Measurements from ENCODE around the gene RELT. TPM values are rescaled to one million over a fixed set of nuclear protein-coding genes. Genes with fewer than 3 reads are reported as not detected.

RELT gene
- total and polyA plus RNA-seq, 2 of the 13 experiments (the other 11 are each of a cell fraction or from before 2014, with no cell fraction given): 2.5 to 4.7 TPM

GRCh38 chr11:73376160-73376802, at the start of gene RELT (continued):
- TF ChIP-seq ZBED4 (CRISPR knock-in tag; IDR thresholded peaks at IDR 0.05; ENCODE audit: borderline replicate concordance) (no peak), GMEB2 (CRISPR knock-in tag; IDR thresholded peaks at IDR 0.05; ENCODE audit: low read depth) (peak; percentile 53; the same call in 1 of the 2 replicates), POLR2A (IDR thresholded peaks at IDR 0.05; ENCODE audit: insufficient read depth in 1 of 2, low read depth in 2 of 2, low read length in 2 of 2) (peak; percentile 91 to 96), HOMEZ (CRISPR knock-in tag; IDR thresholded peaks at IDR 0.05; ENCODE audit: low read depth) (peak; percentile 34; the same call in 1 of the 2 replicates), HES4 (CRISPR knock-in tag; IDR thresholded peaks at IDR 0.05; ENCODE audit: borderline replicate concordance) (peak; percentile 85; the same call in 1 of the 2 replicates), GFI1 (CRISPR knock-in tag; IDR thresholded peaks at IDR 0.05; ENCODE audit: borderline replicate concordance) (no peak), ARHGAP35 (CRISPR knock-in tag; IDR thresholded peaks at IDR 0.05; ENCODE audit: borderline replicate concordance) (0 out of 2 replicates have a peak, but pooled peaks have one; percentile 18), ZNF766 (CRISPR knock-in tag; IDR thresholded peaks at IDR 0.05; ENCODE audit: borderline replicate concordance) (peak; percentile 62; the same call in 1 of the 2 replicates), FOXP4 (CRISPR knock-in tag; IDR thresholded peaks at IDR 0.05) (no peak), JUND (CRISPR knock-in tag; IDR thresholded peaks at IDR 0.05) (no peak), ZFP62 (CRISPR knock-in tag; IDR thresholded peaks at IDR 0.05) (no peak), ASH2L (IDR thresholded peaks at IDR 0.05; ENCODE audit: insufficient read length, low read depth, low read length) (peak; percentile 53), ETV6 (CRISPR knock-in tag; conservative IDR thresholded peaks at IDR 0.05) (no peak), PRMT3 (CRISPR knock-in tag; IDR thresholded peaks at IDR 0.05; ENCODE audit: borderline replicate concordance, low read depth) (no peak), ZNF780A (CRISPR knock-in tag; IDR thresholded peaks at IDR 0.05) (0 out of 2 replicates have a peak, but pooled peaks have one; percentile 67), SIN3A (IDR thresholded peaks at IDR 0.05; ENCODE audit: borderline replicate concordance, low read depth, low read length) (peak; percentile 77; the same call in 1 of the 2 replicates), ZNF773 (CRISPR knock-in tag; IDR thresholded peaks at IDR 0.05; ENCODE audit: borderline replicate concordance) (peak; percentile 15; the same call in 1 of the 2 replicates), BORCS8-MEF2B (CRISPR knock-in tag; IDR thresholded peaks at IDR 0.05) (no peak), U2AF1 (optimal IDR thresholded peaks at IDR 0.05; ENCODE audit: low read depth, low read length) (no peak), MXD4 (CRISPR knock-in tag; IDR thresholded peaks at IDR 0.05) (no peak)
